ENCODE results near the gene RNF220.
"Not testable (repeated sequence)": the region's sequence is repeated elsewhere in the genome, so short reads cannot be mapped to it uniquely, and the experiment has no call there.

The RNF220 gene

DNA sequence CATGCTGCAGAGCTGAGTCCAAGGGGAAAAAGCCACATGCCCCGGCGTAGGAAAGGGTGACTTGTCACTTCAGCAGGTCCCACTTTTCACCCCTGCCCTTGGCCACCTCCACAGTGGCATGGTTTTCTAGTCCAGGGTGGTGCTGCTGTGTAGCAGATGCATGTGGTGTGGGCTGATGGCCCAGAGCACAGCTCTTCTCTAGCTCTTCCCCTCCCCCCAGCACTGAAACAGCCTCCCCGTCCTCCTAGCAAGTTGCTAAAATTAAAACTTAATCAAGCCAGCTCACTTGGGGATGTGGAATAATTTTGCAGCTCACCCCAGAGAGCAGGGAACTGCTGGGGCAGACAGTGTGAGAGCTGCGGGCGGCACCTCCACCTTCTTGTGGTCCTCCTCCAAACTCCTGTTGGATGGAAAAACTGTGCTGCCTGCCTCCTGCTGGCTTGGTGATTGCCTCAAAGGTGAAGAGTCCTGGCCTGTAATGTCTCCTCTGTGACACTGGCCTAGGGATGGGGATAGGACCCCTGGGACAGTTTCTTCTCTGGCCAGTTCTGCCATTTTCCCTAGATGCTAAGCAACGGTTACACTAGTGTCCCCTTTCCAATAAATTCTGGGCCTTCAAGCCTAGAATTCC is 91.6 kb downstream of the RNF220 start:
- no peak for DNase-seq (ENCODE audit: low read depth in 2 of 2)

- no peak for DNase-seq (ENCODE audit: low read depth in 2 of 2)
Measured at GRCh38 chr1:44497422-44498170, 92.5 kb downstream of the RNF220 start.

DNA sequence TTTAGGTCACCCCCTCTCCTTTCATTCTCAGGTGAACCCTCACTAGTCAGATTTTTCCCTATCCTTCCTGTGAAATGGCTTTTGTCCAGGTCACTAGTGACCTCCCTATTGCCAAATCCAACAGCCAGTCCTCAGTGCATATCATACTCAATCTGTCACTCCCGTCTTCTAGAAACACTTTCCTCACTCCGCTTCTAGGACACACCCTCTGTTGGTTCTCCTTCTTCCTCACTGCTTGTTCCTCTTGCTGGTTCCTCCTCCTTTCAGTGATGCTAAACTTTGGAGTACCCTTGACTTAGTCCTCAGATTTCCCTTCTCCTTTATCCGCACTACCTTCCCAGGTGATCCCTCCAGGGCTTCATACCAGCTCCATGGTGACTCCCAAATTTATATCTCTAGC is 94.3 kb downstream of the RNF220 start:
- DNase-seq (ENCODE audit: low read depth in 2 of 2): no peak

- DNase-seq (ENCODE audit: low read depth in 2 of 2): no peak
Measured at GRCh38 chr1:44500181-44501046, 95.4 kb downstream of the RNF220 start.

- no peak for DNase-seq (ENCODE audit: low read depth in 2 of 2)
Measured at GRCh38 chr1:44501047-44501890, 96.2 kb downstream of the RNF220 start.

GRCh38 chr1:44502823-44503222 is 97.8 kb downstream of the RNF220 start:
- not testable (repeated sequence) for DNase-seq (ENCODE audit: low read depth in 2 of 2)

DNA sequence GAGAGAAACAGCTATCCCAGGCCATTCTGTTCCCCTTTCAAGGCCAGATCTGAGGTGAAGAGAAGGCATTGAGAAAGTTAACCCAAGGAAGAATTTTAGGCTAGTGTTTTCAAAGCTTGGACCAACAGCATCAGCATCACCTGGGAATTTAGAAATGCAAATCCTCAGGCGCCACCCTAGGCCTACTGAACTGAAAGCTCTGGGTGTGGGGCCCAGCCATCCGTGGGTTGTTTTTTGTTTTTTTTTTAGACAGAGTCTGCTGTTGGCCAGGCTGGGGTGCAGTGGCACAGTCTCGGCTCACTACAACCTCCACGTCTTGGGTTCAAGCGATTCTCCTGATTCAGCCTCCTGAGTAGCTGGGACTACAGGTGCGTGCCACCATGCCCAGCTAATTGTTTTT is 98.6 kb downstream of the RNF220 start:
- DNase-seq (ENCODE audit: low read depth in 2 of 2): no peak

- no peak for DNase-seq (ENCODE audit: low read depth in 2 of 2)
Measured at GRCh38 chr1:44505210-44505993, 100.3 kb downstream of the RNF220 start.

DNA sequence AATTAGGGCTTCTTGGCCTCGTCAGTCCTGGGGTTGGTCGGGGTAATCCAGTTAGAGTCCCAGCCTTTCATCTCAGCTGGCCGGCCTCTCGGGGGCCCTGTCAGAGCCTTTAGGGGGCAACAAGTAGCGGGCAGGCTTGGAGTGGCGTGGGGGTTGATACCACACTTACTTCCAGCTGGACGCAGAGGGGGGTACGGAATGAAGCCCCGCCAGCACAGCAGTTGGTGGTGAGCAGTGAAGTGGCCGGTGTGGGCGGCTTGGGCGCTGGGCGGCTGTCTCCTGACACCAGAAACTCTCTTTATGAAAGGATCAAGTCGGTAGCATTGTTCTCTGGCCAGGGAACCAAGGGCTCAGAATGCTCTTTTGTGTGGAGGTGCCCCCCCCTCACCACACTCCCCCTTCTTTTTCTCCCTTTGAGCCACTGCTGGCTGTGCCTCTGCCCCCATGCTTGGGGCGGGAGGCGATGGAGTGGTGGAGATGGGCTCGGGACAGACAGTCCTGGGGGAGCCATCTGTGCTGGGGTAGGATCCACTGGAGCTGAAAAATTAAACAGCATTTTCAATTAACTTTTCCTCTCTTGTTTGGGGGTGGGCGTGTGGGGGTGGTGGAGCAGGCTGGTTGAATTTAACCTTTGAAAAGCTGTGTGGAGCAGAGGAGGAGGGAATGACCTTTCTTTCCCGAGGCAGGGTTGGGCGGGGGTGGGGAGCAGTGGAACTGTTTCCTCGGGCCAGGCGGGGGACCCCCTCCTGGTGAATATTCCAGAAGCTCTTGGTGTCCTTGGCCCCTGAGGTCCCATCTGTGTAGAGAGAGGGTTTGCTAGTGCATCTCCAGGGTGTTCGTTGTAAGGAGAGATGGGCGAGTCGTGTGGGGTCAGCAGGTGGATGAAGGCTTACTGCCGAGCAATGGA is 102.7 kb downstream of the RNF220 start:
- DNase-seq (ENCODE audit: low read depth in 2 of 2): no peak

GRCh38 chr1:44508397-44508745 is 103.3 kb downstream of the RNF220 start:
- DNase-seq (ENCODE audit: low read depth in 2 of 2): no peak

DNA sequence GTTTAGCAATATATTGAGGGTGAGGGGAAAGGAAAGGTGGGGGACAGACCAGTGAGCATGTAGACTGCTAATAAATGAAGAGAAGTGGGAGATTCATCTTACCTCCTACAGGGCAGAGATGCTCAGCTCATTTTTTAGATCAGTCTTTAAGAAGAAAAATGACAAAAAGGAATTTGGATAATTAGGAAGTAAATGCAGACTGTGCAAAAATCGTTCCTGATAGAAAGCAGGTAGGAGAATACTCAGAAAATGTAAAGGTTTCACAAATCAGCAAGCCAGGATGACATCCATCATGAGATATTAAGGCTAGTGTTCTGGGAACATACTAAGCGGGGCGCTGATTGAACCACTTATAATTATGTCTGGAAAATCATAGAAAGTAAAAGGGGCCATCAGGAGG is 106.3 kb downstream of the RNF220 start:
- no peak for DNase-seq (ENCODE audit: low read depth in 2 of 2)

DNA sequence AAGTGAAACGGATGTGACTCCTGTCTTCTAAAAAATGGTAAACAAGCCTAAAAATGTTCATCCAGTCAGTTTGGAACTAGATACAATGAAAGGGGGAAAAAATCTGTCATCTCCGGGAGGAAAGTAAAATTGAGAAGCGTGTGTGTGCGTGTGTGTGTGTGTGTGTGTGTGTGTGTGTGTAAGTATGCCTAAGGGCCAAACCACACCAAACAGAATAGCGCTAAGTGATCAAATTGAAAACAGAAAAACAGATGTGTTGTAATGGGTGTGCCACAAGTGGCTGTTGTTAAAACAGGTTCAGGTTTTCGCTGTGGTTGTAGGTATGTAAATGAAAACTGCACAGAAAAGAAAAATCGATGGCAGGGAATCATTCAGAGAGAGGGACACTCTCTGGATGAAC is 106.7 kb downstream of the RNF220 start:
- DNase-seq (ENCODE audit: low read depth in 2 of 2): peak; percentile 8 to 9

- peak; percentile 4 to 9 for DNase-seq (ENCODE audit: low read depth in 2 of 2)
Measured at GRCh38 chr1:44512313-44512885, 107.3 kb downstream of the RNF220 start.

- no peak for DNase-seq (ENCODE audit: low read depth in 2 of 2)
Measured at GRCh38 chr1:44513111-44513510, 108.1 kb downstream of the RNF220 start.

- no peak for DNase-seq (ENCODE audit: low read depth in 2 of 2)
Measured at GRCh38 chr1:44514673-44515072, 109.6 kb downstream of the RNF220 start.

- no peak for DNase-seq (ENCODE audit: low read depth in 2 of 2)
Measured at GRCh38 chr1:44515416-44515815, 110.4 kb downstream of the RNF220 start.

DNA sequence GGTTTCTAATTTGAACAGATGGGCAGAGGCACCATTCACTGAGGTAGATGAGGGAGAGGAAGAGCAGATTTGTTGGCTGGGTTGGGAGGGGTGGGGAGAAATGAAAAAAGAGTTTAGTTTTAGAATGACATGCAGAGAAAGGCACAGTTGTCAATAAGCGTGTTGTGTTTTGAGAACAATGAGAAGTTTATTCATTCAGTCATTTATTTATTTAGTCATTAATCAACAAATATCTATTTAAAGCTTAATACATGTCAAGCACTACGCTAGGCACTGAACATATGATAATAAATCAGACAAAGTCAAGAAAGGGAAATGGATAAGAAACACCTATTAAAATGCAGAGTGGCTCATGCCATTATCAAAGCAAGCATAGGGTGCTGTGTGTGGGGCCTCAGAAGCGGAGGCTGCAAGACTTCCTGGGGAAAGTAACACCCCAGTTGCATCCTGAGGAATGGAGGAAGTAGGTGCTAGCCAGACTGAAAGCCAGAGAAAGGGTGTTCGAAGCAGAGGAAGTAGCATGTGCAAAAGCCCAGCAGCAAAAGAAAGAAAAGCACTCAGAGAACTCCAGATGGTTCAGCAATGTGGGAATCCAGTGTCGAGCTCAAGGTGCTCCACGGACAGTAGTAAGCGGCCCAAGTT is 114.1 kb downstream of the RNF220 start:
- no peak for DNase-seq (ENCODE audit: low read depth in 2 of 2)

DNA sequence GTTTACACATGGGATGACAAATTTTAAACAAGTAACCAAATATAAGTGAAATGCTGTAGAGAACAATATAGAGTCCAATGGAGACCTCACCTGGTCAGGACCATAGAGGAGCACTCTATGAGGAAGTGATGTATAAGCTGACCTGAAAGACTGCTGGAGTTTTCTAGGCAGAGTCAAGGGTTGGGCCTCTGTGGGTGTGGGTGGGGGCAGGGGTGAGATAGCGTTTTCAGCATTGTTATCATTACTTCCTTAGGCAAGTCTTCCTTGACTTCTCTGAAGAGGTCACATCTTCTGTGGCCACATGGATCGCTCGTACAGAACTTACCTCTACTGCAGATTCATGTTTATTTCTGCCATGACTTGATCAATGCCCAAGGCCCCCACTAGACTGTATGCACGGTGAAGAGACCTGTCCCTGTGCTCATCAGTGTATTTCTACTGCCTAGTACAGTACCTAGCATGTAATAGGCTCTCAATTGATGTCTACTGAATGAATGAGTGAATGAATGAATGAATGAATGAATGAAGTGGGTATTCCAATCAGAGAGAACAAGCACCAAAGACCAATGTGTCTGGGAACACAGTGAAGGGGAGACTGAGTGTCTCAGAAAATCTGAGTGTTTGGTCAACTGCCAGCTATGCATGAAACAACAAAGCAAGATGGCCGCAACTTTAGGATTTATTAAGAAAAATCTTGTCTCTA is 116.5 kb downstream of the RNF220 start:
- no peak for DNase-seq (ENCODE audit: low read depth in 2 of 2)

Measured in stimulated activated CD4-positive, alpha-beta T cell treated with anti-CD3 and anti-CD28 coated beads, Interleukin-4, amount 100 ng/mL, for 48 hours (primary cell).